GM23338 (cell line): Measurements from ENCODE around the gene B3GNT3. TPM values are rescaled to one million over a fixed set of nuclear protein-coding genes. Genes with fewer than 3 reads are reported as not detected.
A peak's percentile ranks its signal among the peaks of the same experiment; 100 is the strongest.

Source experiments
- ATAC-seq: fragments of 200-7000 bp; cut with Tn5 transposase; 3 replicates; pipeline ENCODE4 v1.9.1; 2020
- DNase-seq: peaks from one replicate; pipeline ENCODE4 v3.0.0-alpha.2; 2015; ENCODE audit warnings: low spot score
- H2AFZ ChIP-seq: fragments of 200-600 bp; sonication (generic); 2 replicates; pipeline ENCODE4 v1.8.0; 2016; ENCODE audit warnings: antibody characterized with exemption, mild to moderate bottlenecking, moderate library complexity
- H3F3A ChIP-seq: fragments of 200-600 bp; sonication (generic); replicated peaks from 2 replicates; pipeline ENCODE4 v1.8.0; 2017; ENCODE audit warnings: antibody characterized with exemption, mixed run types, low read depth
- H3K27ac ChIP-seq: fragments of 200-600 bp; sonication (generic); 2 replicates; pipeline ENCODE4 v1.6.1; 2016; ENCODE audit warnings: low read depth
- H3K27me3 ChIP-seq: fragments of 200-600 bp; sonication (generic); 2 replicates; pipeline ENCODE4 v1.8.0; 2016; ENCODE audit warnings: mild to moderate bottlenecking, mixed run types, moderate library complexity; ENCODE audit not compliant: insufficient read depth
- H3K36me3 ChIP-seq: fragments of 200-600 bp; sonication (generic); 2 replicates; pipeline ENCODE4 v1.8.0; 2016; ENCODE audit warnings: mild to moderate bottlenecking; ENCODE audit not compliant: insufficient read depth
- H3K4me1 ChIP-seq: fragments of 200-600 bp; sonication (generic); 2 replicates; pipeline ENCODE4 v1.8.0; 2016; ENCODE audit warnings: mild to moderate bottlenecking, moderate library complexity; ENCODE audit not compliant: insufficient read depth
- H3K4me2 ChIP-seq: fragments of 200-600 bp; sonication (generic); 2 replicates; pipeline ENCODE4 v1.7.1; 2017; ENCODE audit warnings: mixed run types
- H3K4me3 ChIP-seq: fragments of 200-600 bp; sonication (generic); 2 replicates; pipeline ENCODE4 v1.6.1; 2016; ENCODE audit warnings: mixed run types
- H3K79me2 ChIP-seq: fragments of 200-600 bp; sonication (generic); replicated peaks from 2 replicates; pipeline ENCODE4 v1.8.0; 2017; ENCODE audit warnings: mild to moderate bottlenecking; ENCODE audit not compliant: insufficient read depth
- H3K9me2 ChIP-seq: fragments of 200-600 bp; sonication (generic); 2 replicates; pipeline ENCODE4 v1.8.0; 2017; ENCODE audit not compliant: insufficient read depth
- H4K20me1 ChIP-seq: fragments of 200-600 bp; sonication (generic); replicated peaks from 2 replicates; pipeline ENCODE4 v1.8.0; 2017; ENCODE audit warnings: mild to moderate bottlenecking; ENCODE audit not compliant: insufficient read depth
- H3K27ac Mint-ChIP-seq: 2 replicates; pipeline ENCODE4 v1.8.0; 2020; ENCODE audit warnings: inconsistent platforms, mild to moderate bottlenecking, moderate library complexity, mixed read lengths
- H3K27me3 Mint-ChIP-seq: 3 replicates; pipeline ENCODE4 v1.8.0; 2022; ENCODE audit warnings: low read depth, mild to moderate bottlenecking, moderate library complexity, mixed read lengths, inconsistent platforms; ENCODE audit not compliant: insufficient read depth, poor library complexity
- H3K36me3 Mint-ChIP-seq: 3 replicates; pipeline ENCODE4 v1.8.0; 2021; ENCODE audit warnings: low read depth, mild to moderate bottlenecking, inconsistent platforms, moderate library complexity, mixed read lengths
- H3K4me1 Mint-ChIP-seq: 3 replicates; pipeline ENCODE4 v1.8.0; 2020; ENCODE audit warnings: mild to moderate bottlenecking, inconsistent platforms, mixed read lengths
- H3K4me3 Mint-ChIP-seq: 3 replicates; pipeline ENCODE4 v1.8.0; 2021; ENCODE audit warnings: moderate library complexity, mild to moderate bottlenecking, inconsistent platforms, mixed read lengths
- H3K9me3 Mint-ChIP-seq: 3 replicates; pipeline ENCODE4 v1.8.0; 2020; ENCODE audit warnings: moderate library complexity, mild to moderate bottlenecking, inconsistent platforms, mixed read lengths
- CREB1 ChIP-seq: fragments of 250-450 bp; sonication (Bioruptor Pico); IDR thresholded peaks from 2 replicates; pipeline ENCODE4 v1.5.0; 2020; ENCODE audit warnings: low read depth, mild to moderate bottlenecking, moderate library complexity
- ETS1 ChIP-seq: IDR thresholded peaks from 2 replicates; pipeline ENCODE4 v1.6.1; 2016; ENCODE audit warnings: antibody characterized with exemption
- EZH2 ChIP-seq: fragments of 200-600 bp; sonication (generic); IDR thresholded peaks from one replicate; pipeline ENCODE4 v1.8.0; 2017; ENCODE audit warnings: antibody characterized with exemption, mild to moderate bottlenecking, low read depth; ENCODE audit not compliant: unreplicated experiment
- EZH2phosphoT487 ChIP-seq: fragments of 200-600 bp; sonication (generic); IDR thresholded peaks from one replicate; pipeline ENCODE4 v1.8.1; 2018; ENCODE audit warnings: antibody characterized with exemption; ENCODE audit not compliant: unreplicated experiment
- JUNB ChIP-seq: IDR thresholded peaks from one replicate; pipeline ENCODE4 v1.6.1; 2016; ENCODE audit warnings: antibody characterized with exemption; ENCODE audit not compliant: unreplicated experiment
- NANOG ChIP-seq: IDR thresholded peaks from 2 replicates; pipeline ENCODE4 v1.6.1; 2016; ENCODE audit warnings: antibody characterized with exemption, borderline replicate concordance
- POLR2AphosphoS5 ChIP-seq: IDR thresholded peaks from 2 replicates; pipeline ENCODE4 v1.6.1; 2016; ENCODE audit warnings: antibody characterized with exemption, low read depth
- REST ChIP-seq: IDR thresholded peaks from one replicate; pipeline ENCODE4 v1.6.1; 2018; ENCODE audit warnings: antibody characterized with exemption; ENCODE audit not compliant: unreplicated experiment
- STAT1 ChIP-seq: IDR thresholded peaks from one replicate; pipeline ENCODE4 v1.6.1; 2016; ENCODE audit warnings: antibody characterized with exemption; ENCODE audit not compliant: unreplicated experiment
- ZNF114 ChIP-seq: fragments of 250-450 bp; sonication (Bioruptor Pico); IDR thresholded peaks from 2 replicates; pipeline ENCODE4 v1.5.0; 2020; ENCODE audit warnings: mild to moderate bottlenecking, moderate library complexity
- ZNF331 ChIP-seq: fragments of 250-450 bp; sonication (Bioruptor Pico); IDR thresholded peaks from 2 replicates; pipeline ENCODE4 v1.5.0; 2020; ENCODE audit warnings: low read depth, mild to moderate bottlenecking, moderate library complexity
- polyA plus RNA-seq: library from polyadenylated mRNA; unstranded; fragments of >200 nt; fragmentation: Nextera tagmentation; extraction: Ambion mirVana; gene quantifications from 2 replicates; pipeline ENCODE4 v1.2.1, GENCODE V29; 2016
- total RNA-seq: library from RNA; depleted of rRNA; stranded (reverse); fragments of >200 nt; shearing (Covaris generic); gene quantifications from 2 replicates; pipeline ENCODE4 v1.2.3, GENCODE V29; 2014

Gene B3GNT3
- total and polyA plus RNA-seq, 2 experiments from 2014 or later: 0.99 to 1.9 TPM

GRCh38 chr19:17794412-17794730 lies 567 bp upstream of the B3GNT3 start (continued):
- TF ChIP-seq REST (no peak), ZNF331 (CRISPR knock-in tag) (no peak), CREB1 (CRISPR knock-in tag) (no peak)

GRCh38 chr19:17795495-17795856 lies 538 bp downstream of the B3GNT3 start:
- ATAC-seq (no peak; the same call in 2 of the 3 replicates), DNase-seq (no peak)
- Histone ChIP-seq H3K9me2 (no peaks in the 10 kb centered on the region), H3K4me2 (peak overlapping the region; percentile 93), H3K36me3 (no peaks in the 10 kb centered on the region), H3K4me1 (no peaks in the 10 kb centered on the region; the same call in 1 of the 2 replicates), H3K4me3 (peak overlapping the region; percentile 71), H4K20me1 (no peaks in the 10 kb centered on the region), H3F3A (peaks cover 8% of the 10 kb centered on the region; the same call in 1 of the 2 replicates), H3K79me2 (no peaks in the 10 kb centered on the region), H3K27ac (no peak overlapping the region), H3K27me3 (peaks cover 17% of the 10 kb centered on the region), H2AFZ (peak overlapping the region; percentile 99)
- TF ChIP-seq POLR2AphosphoS5: no peak
- TF ChIP-seq CREB1 (CRISPR knock-in tag): no peak
- TF ChIP-seq ZNF114 (CRISPR knock-in tag): no peak
- TF ChIP-seq ZNF331 (CRISPR knock-in tag): no peak
- no peak for TF ChIP-seq ETS1
- no peak for TF ChIP-seq JUNB
- TF ChIP-seq NANOG: no peak
- no peak for TF ChIP-seq EZH2
- no peak for TF ChIP-seq EZH2phosphoT487
- no peak for TF ChIP-seq STAT1
- peaks cover 18% of the 10 kb centered on the region for H3K27me3 Mint-ChIP-seq
- H3K36me3 Mint-ChIP-seq: no peaks in the 10 kb centered on the region
- H3K27ac Mint-ChIP-seq: no peak overlapping the region
- peaks cover 8% of the 10 kb centered on the region for H3K4me1 Mint-ChIP-seq
- peak overlapping the region; percentile 76 for H3K4me3 Mint-ChIP-seq
- H3K9me3 Mint-ChIP-seq: no peaks in the 10 kb centered on the region
